Spleen (tissue), 11 donors: ENCODE results near the gene PARD6G. TPM values are rescaled to one million over a fixed set of nuclear protein-coding genes. Genes with fewer than 3 reads are reported as not detected.

ENCODE experiments used
- DNase-seq: peaks from one replicate; pipeline ENCODE4 v3.0.0-alpha.2; 2020
- H3K27ac ChIP-seq, 8 donors: fragments of 200-600 bp; sonication (generic) in 7 of 8; 1 replicate in 4 of 8; 2 replicates in 4 of 8; pipeline versions ENCODE4 v1.5.0 to v1.8.0; 2016 to 2021; ENCODE audit warnings: inconsistent platforms in 4 of 8, mild to moderate bottlenecking in 4 of 8, moderate library complexity in 1 of 8
- H3K27me3 ChIP-seq, 7 donors: fragments of 200-600 bp; sonication (generic) in 6 of 7; replicated peaks in 1 of 7; 1 replicate in 4 of 7; 2 replicates in 3 of 7; pipeline versions ENCODE4 v1.5.0 to v1.8.0; 2016 to 2021; ENCODE audit warnings: inconsistent platforms in 3 of 7, mild to moderate bottlenecking in 1 of 7
- H3K36me3 ChIP-seq, 6 donors: fragments of 200-600 bp; sonication (generic) in 5 of 6; 1 replicate in 4 of 6; 2 replicates in 2 of 6; pipeline versions ENCODE4 v1.5.0 to v1.8.0; 2016 to 2021; ENCODE audit warnings: inconsistent platforms in 2 of 6
- H3K4me1 ChIP-seq, 6 donors: fragments of 200-600 bp; sonication (generic) in 5 of 6; 1 replicate in 3 of 6; 2 replicates in 3 of 6; pipeline versions ENCODE4 v1.5.0 to v1.8.0; 2016 to 2021; ENCODE audit warnings: inconsistent platforms in 3 of 6
- H3K4me3 ChIP-seq, 8 donors: fragments of 200-600 bp; sonication (generic) in 7 of 8; 1 replicate in 4 of 8; 2 replicates in 4 of 8; pipeline versions ENCODE4 v1.5.0 to v1.8.0; 2016 to 2021; ENCODE audit warnings: inconsistent platforms in 4 of 8, mild to moderate bottlenecking in 4 of 8, moderate library complexity in 2 of 8
- H3K9me3 ChIP-seq, 8 donors: fragments of 200-600 bp; sonication (generic) in 7 of 8; 1 replicate in 4 of 8; 2 replicates in 4 of 8; pipeline versions ENCODE4 v1.5.0 to v1.8.0; 2016 to 2021; ENCODE audit warnings: inconsistent platforms in 4 of 8
- POLR2A ChIP-seq, 3 donors: fragments of 450-650 bp; IDR thresholded peaks; one replicate each; pipeline ENCODE4 v1.5.1; 2017; ENCODE audit warnings: antibody characterized with exemption in 3 of 3, mild to moderate bottlenecking in 1 of 3
- POLR2AphosphoS5 ChIP-seq, 3 donors: sonication (generic); formaldehyde crosslinking; IDR thresholded peaks; one replicate each; pipeline ENCODE4 v1.5.1; 2017; ENCODE audit warnings: antibody characterized with exemption in 3 of 3
- WGBS, 5 donors: extraction: QIAGEN DNeasy Blood & Tissue Kit in 3 of 5; methylation state at CpG; one replicate each; pipeline versions ENCODE4 v1.1.5 to v1.1.7; 2013 to 2018; 5-methylcytosine and 5-hydroxymethylcytosine counted together
- intact Hi-C: fragments of 100-400 bp; cut with DNase I; formaldehyde crosslinking; loops from one replicate; pipeline ENCODE4 v1.15.0; 2023; ENCODE audit warnings: low total_unique reads
- polyA plus RNA-seq, 3 donors: library from polyadenylated mRNA; stranded (reverse); fragments of 200-250 nt; gene quantifications; one replicate each; pipeline ENCODE4 v1.2.1, GENCODE V29; 2013
- total RNA-seq, 7 donors: library from RNA; depleted of rRNA in 3 of 7; stranded (reverse); fragments of >200 nt in 3 of 7; fragmentation: NEBNext Ultra II Directional in 4 of 7; extraction: Animal tissue kit (Norgen Biotek cat#: 25700) in 4 of 7; gene quantifications; one replicate each; pipeline versions ENCODE4 v1.1.0 to v1.2.1, GENCODE V29; 2016 to 2021
- TF ChIP-seq, protein P1 (sequence below), 11 experiments: fragments of 200-600 bp in 7 of 11; fragments of 450-650 bp in 4 of 11; sonication (generic) in 4 of 11; IDR thresholded peaks in 8 of 11; conservative IDR thresholded peaks in 3 of 11; 1 replicate in 7 of 11; 2 replicates in 4 of 11; pipeline versions ENCODE4 v1.4.0 to v1.8.0; 2016 to 2021; ENCODE audit warnings: antibody characterized with exemption in 11 of 11, inconsistent platforms in 4 of 11, mild to moderate bottlenecking in 1 of 11
- donor health status: healthy with polysubstance abuse.
- donor health status: DM: no; HTN: no; CAD: no; lungs with moderate emphysema.
- donor health status: DM: no; HTN: no; CAD: no.
- donor health status: Bipolar disorder and iron deficiency.
- donor health status: healthy.
- donor health status: DM: no; HTN: no; CAD: no.
- donor health status: DM: yes; HTN: yes; CAD: no.

PARD6G gene
- total and polyA plus RNA-seq, 10 donors: 0.30 to 6.8 (median 2.4) TPM

DNA sequence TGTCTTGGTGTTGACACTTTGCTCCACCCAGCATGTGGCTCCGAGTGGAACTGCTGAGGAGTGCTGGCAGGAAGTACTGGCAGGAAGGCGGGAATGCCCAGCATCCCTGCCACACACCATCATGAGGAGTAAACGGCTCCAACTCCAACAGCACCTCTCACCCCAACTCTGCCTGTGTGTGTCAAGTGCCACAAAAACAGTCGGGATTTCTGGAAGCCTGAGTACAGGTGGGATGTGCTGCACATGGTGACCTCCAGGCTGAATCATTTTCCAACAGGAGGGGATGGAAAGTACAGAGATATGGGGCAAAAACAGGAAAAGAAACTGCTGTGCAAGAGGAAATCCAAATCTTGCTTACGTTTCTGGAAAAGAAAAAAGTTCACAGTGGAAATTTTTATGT lies 53.6 kb downstream of the PARD6G start:
- TF ChIP-seq POLR2AphosphoS5 (IDR thresholded peaks at IDR 0.05) (no peak), POLR2A (IDR thresholded peaks at IDR 0.05) (no peak)
- TF ChIP-seq, protein P1, sequence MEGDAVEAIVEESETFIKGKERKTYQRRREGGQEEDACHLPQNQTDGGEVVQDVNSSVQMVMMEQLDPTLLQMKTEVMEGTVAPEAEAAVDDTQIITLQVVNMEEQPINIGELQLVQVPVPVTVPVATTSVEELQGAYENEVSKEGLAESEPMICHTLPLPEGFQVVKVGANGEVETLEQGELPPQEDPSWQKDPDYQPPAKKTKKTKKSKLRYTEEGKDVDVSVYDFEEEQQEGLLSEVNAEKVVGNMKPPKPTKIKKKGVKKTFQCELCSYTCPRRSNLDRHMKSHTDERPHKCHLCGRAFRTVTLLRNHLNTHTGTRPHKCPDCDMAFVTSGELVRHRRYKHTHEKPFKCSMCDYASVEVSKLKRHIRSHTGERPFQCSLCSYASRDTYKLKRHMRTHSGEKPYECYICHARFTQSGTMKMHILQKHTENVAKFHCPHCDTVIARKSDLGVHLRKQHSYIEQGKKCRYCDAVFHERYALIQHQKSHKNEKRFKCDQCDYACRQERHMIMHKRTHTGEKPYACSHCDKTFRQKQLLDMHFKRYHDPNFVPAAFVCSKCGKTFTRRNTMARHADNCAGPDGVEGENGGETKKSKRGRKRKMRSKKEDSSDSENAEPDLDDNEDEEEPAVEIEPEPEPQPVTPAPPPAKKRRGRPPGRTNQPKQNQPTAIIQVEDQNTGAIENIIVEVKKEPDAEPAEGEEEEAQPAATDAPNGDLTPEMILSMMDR (IDR thresholded peaks at IDR 0.05 in 8 of 11, conservative IDR thresholded peaks at IDR 0.05 in 3 of 11): no peak
- intact Hi-C loops: no loop called here
- peaks cover 0 to 7% (median 0%) of the 10 kb centered on the region in 7 donors for H3K27me3 ChIP-seq
- no peak for DNase-seq
- no peak overlapping the region for H3K4me3 ChIP-seq
- no peaks in the 10 kb centered on the region for H3K4me1 ChIP-seq
- H3K36me3 ChIP-seq: no peaks in the 10 kb centered on the region
- no peaks in the 10 kb centered on the region for H3K9me3 ChIP-seq
- no peak overlapping the region for H3K27ac ChIP-seq
- WGBS, 5 donors: 38 to 51% (median 47%) methylated on average over 5 of the region's 5 CpGs

DNA sequence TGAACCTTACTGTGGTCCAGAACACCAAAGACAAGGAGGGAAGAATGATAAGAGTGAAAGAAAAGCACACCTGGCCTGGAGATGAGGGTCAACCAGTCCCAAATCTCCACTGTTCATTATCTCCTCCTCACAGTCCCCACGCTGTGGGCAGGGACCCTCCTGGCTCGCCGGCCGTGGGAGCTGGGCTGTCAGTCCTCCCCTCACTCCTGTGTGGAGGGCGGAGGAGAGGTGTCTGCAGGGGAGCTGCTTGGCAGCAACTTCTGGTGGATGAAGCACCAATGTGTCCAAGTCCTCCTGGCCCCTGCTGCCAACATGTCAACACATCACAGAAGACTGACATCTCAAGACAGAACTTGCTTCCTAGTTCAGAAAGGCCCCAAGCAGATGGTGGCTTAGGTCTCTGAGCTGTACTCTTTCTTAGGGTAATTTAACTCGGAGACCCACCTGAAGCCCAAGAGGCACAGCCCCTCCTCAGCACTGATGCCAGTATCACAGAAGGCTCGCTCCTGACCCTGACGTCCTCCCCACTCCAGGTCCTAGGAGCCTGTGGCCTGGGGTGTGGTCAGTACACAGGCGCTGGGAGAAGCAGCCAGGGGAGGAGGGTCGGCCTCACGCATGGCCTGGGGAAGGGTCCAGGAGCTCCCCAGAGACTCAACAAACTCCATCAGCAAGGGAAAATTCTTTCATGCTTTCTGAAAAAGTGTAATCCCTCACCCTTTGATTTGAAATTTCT lies 54.5 kb downstream of the PARD6G start:
- H3K4me3 ChIP-seq: no peak overlapping the region
- H3K36me3 ChIP-seq: no peaks in the 10 kb centered on the region
- no peaks in the 10 kb centered on the region for H3K9me3 ChIP-seq
- no peak for DNase-seq
- TF ChIP-seq POLR2AphosphoS5 (IDR thresholded peaks at IDR 0.05) (no peak), POLR2A (IDR thresholded peaks at IDR 0.05) (no peak)
- TF ChIP-seq, protein P1 (IDR thresholded peaks at IDR 0.05 in 8 of 11, conservative IDR thresholded peaks at IDR 0.05 in 3 of 11): no peak
- 85 to 96% (median 89%) methylated on average over 11 of the region's 11 CpGs for WGBS, 5 donors
- intact Hi-C loops: no loop called here
- H3K27me3 ChIP-seq: peaks cover 0 to 7% (median 0%) of the 10 kb centered on the region in 7 donors
- no peak overlapping the region for H3K27ac ChIP-seq
- no peaks in the 10 kb centered on the region for H3K4me1 ChIP-seq

DNA sequence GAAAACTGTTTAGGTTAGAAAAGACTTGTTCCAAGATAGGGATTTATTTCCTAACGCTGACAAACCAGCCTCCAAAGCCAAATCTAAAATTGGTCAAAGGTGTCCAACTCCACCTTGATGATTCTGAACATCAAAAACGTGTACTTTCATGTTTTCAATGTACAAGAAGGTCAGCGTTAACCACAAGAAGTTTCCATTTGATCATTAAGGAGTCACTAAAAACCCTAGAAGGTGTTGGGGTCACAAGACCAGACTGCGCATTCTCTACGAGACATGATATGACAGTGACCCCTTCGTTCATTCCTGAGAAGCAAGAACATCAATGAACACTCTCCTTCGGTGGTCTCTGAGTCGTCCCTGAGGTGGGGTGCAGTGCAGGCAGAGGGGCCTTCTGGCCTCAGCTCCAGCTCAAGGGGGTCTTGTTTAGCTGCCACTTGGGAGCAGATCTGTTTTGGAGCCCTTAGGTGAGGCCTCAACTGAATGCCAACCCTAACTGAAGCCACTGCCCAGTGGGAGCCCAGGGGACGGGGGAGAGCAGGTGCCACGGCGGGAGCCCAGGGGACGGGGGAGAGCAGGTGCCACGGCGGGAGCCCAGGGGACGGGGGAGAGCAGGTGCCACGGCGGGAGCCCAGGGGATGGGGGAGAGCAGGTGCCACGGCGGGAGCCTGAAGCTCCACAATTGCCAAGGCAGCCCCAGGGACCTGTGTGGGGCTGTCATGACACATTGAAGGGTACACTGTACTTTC lies 55.2 kb downstream of the PARD6G start:
- TF ChIP-seq POLR2A (IDR thresholded peaks at IDR 0.05) (no peak), POLR2AphosphoS5 (IDR thresholded peaks at IDR 0.05) (no peak)
- intact Hi-C loops: no loop called here
- H3K4me1 ChIP-seq: no peaks in the 10 kb centered on the region
- H3K36me3 ChIP-seq: no peaks in the 10 kb centered on the region
- DNase-seq: no peak
- H3K9me3 ChIP-seq: no peaks in the 10 kb centered on the region
- no peak overlapping the region for H3K4me3 ChIP-seq
- peaks cover 0 to 7% (median 0%) of the 10 kb centered on the region in 7 donors for H3K27me3 ChIP-seq
- 79 to 91% (median 87%) methylated on average over 11 to 19 of the region's 19 CpGs for WGBS, 5 donors
- no peak overlapping the region for H3K27ac ChIP-seq

DNA sequence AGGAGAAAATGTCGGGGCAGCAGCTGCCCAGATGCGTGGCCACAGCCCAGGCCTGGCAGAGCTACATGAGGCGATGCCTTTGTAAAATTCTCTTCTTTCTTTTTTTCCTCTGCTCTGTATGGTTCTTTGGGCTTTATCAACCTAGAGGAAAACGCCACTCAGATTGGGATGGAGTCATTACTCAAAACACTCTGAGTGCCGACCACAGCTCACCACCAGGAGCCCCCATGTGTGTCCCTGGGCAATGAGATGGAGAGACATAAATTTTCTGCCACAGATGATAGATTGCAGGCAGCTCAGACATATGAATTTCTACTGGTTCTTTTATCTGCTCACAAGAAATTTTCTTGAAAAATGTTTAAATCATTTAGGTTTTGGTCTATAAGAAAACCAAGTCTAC lies 56.0 kb downstream of the PARD6G start:
- H3K9me3 ChIP-seq: no peaks in the 10 kb centered on the region
- no peak for DNase-seq
- H3K4me3 ChIP-seq: no peak overlapping the region
- H3K4me1 ChIP-seq: no peaks in the 10 kb centered on the region
- H3K36me3 ChIP-seq: no peaks in the 10 kb centered on the region
- H3K27me3 ChIP-seq: peaks cover 0 to 5% (median 0%) of the 10 kb centered on the region in 7 donors
- no peak for TF ChIP-seq POLR2AphosphoS5 (IDR thresholded peaks at IDR 0.05)
- TF ChIP-seq POLR2A (IDR thresholded peaks at IDR 0.05): no peak
- TF ChIP-seq, protein P1 (IDR thresholded peaks at IDR 0.05 in 8 of 11, conservative IDR thresholded peaks at IDR 0.05 in 3 of 11): no peak
- 67 to 87% (median 71%) methylated on average over 5 of the region's 5 CpGs for WGBS, 5 donors
- no peak overlapping the region for H3K27ac ChIP-seq
- intact Hi-C loops: no loop called here
